ENCODE results near the gene TPSB2.

The TPSB2 gene

DNA sequence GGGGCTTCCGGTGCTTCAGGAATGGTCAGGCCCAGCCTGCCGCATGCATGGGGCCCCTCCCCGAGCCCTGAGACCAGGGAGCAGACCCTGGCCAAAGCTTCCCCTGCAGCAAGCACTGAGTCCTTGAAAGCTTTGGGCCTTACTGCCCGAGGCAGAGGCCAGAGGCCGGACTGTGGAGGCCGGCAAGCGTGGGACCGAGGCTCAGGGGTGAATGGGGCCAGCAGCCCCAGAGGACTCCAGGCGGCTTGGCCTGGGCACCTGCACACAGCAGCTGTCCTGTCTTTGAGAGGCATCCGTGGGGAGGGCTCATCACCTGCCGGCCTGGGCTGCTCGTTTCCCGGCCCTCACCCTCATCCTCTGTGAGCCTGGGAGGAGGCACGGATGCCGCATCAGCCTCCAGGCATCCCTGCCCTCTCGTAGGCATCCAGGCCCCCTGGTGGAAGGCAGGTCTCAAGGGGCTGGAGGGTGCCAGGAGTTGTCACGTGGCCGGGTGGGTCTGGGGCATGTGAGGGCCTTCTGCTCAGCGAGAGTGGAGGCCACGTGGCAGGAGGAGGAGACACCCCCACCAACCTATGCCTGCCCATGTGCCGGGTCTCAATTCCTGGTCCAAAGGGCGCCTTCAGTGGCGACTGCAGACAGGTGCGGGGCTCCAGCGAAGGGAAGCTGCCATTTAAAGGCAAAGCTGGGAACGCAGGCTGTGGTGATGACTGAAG, 45.7 kb downstream of the TPSB2 start:
- no peaks in the 10 kb centered on the region for H3K4me1 ChIP-seq (ENCODE audit: low read length)
- H3K4me2 ChIP-seq (ENCODE audit: low read length) = no peak overlapping the region
- H3K27ac ChIP-seq (ENCODE audit: low read length) = no peak overlapping the region
- H2AFZ ChIP-seq (ENCODE audit: low read depth, low read length) = no peak overlapping the region
- H3K79me2 ChIP-seq (ENCODE audit: low read length) = no peaks in the 10 kb centered on the region
- H3K9me3 ChIP-seq (ENCODE audit: insufficient read depth, low read length) = no peaks in the 10 kb centered on the region
- H3K9ac ChIP-seq (ENCODE audit: low read length) = no peak overlapping the region
- H3K36me3 ChIP-seq (replicated peaks; ENCODE audit: low read depth, low read length) = no peaks in the 10 kb centered on the region
- TF ChIP-seq, protein P1, sequence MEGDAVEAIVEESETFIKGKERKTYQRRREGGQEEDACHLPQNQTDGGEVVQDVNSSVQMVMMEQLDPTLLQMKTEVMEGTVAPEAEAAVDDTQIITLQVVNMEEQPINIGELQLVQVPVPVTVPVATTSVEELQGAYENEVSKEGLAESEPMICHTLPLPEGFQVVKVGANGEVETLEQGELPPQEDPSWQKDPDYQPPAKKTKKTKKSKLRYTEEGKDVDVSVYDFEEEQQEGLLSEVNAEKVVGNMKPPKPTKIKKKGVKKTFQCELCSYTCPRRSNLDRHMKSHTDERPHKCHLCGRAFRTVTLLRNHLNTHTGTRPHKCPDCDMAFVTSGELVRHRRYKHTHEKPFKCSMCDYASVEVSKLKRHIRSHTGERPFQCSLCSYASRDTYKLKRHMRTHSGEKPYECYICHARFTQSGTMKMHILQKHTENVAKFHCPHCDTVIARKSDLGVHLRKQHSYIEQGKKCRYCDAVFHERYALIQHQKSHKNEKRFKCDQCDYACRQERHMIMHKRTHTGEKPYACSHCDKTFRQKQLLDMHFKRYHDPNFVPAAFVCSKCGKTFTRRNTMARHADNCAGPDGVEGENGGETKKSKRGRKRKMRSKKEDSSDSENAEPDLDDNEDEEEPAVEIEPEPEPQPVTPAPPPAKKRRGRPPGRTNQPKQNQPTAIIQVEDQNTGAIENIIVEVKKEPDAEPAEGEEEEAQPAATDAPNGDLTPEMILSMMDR (IDR thresholded peaks at IDR 0.05; ENCODE audit: low read depth, low read length) = no peak
- no peak for TF ChIP-seq EZH2phosphoT487 (IDR thresholded peaks at IDR 0.05; ENCODE audit: low read depth)
- no peaks in the 10 kb centered on the region for H3K27me3 ChIP-seq (ENCODE audit: low read depth, low read length)
- H4K20me1 ChIP-seq (ENCODE audit: insufficient read depth, low read length) = 0 out of 2 replicates have a peak, but pooled peaks cover 5% of the 10 kb centered on the region
- H3K4me3 ChIP-seq (ENCODE audit: low read length) = no peak overlapping the region

DNA sequence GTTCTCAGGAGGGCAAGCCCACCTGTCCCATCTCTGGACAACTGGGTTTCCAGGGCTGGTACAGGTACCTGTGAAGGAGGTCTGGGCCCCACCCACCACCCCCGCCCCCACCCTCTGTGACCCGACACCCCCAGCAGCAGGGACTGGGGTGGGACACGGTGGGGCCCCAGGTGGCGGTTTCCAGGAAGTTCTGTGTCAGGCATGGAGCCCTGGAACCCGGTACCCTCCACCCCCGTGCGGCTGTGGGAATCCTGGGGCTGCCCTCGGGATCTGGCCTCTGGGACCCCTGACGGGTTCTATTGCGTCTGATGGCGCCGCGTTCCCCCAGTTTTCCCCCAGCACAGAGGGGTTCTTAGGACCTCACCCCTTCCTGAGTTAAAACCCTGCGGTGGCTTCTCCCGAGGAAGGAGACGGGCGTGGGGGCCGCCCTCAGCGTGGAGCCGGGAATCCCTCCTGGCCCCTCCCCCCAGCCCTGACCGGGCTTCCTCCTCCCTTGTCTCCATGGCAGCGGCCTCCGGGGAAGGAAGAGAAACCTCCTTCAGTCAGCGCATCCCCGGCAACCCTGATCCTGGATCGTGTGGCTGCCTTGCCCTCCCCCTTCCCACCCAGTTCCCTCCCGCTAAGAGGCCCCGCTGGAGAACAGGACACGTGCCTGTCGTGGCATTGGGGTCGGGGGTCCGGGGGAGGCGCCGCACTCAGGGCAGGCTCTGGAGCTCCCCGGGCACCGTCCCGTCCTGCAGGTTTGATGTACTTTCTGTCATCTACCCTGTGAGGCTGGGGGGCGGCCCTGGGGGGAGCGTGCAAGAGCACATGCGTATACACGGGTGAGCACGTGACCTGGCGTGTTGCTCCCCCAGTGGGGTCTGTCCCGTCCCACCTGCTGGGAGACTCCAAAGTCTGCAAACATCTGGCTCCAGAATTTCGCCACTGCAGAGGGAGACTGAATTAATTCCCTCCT, 46.8 kb downstream of the TPSB2 start:
- no peaks in the 10 kb centered on the region for H3K27me3 ChIP-seq (ENCODE audit: low read depth, low read length)
- no peak overlapping the region for H2AFZ ChIP-seq (ENCODE audit: low read depth, low read length)
- H3K4me3 ChIP-seq (ENCODE audit: low read length) = no peak overlapping the region
- TF ChIP-seq, protein P1 (IDR thresholded peaks at IDR 0.05; ENCODE audit: low read depth, low read length) = no peak
- TF ChIP-seq EZH2phosphoT487 (IDR thresholded peaks at IDR 0.05; ENCODE audit: low read depth) = no peak
- no peak overlapping the region for H3K9ac ChIP-seq (ENCODE audit: low read length)
- H3K79me2 ChIP-seq (ENCODE audit: low read length) = no peaks in the 10 kb centered on the region
- H3K4me1 ChIP-seq (ENCODE audit: low read length) = no peaks in the 10 kb centered on the region
- no peaks in the 10 kb centered on the region for H3K9me3 ChIP-seq (ENCODE audit: insufficient read depth, low read length)
- no peak overlapping the region for H3K27ac ChIP-seq (ENCODE audit: low read length)
- no peak overlapping the region for H3K4me2 ChIP-seq (ENCODE audit: low read length)
- H3K36me3 ChIP-seq (replicated peaks; ENCODE audit: low read depth, low read length) = no peaks in the 10 kb centered on the region
- H4K20me1 ChIP-seq (ENCODE audit: insufficient read depth, low read length) = no peaks in the 10 kb centered on the region

DNA sequence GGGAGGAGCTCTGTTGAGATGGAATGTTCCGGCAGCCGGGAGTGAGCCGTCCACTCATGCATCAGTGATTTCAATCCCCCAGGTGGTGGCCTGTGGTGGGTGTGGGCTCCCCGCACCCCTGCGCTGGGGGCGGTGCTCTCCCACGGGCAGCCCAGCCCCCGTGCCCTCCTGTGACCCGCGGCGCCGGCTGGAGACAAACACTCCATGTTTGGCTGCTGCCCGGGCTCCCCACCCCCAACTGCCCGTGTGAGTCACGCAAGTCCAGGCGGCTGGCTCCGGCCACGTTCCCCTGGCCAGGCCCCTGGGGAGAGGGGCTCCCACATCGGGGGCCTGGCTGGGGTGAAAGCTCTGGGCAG, 47.7 kb downstream of the TPSB2 start:
- Histone ChIP-seq H3K27ac (ENCODE audit: low read length) (no peak overlapping the region), H3K4me1 (ENCODE audit: low read length) (no peaks in the 10 kb centered on the region), H3K36me3 (replicated peaks; ENCODE audit: low read depth, low read length) (no peaks in the 10 kb centered on the region), H4K20me1 (ENCODE audit: insufficient read depth, low read length) (no peaks in the 10 kb centered on the region), H3K4me2 (ENCODE audit: low read length) (no peak overlapping the region), H2AFZ (ENCODE audit: low read depth, low read length) (no peak overlapping the region), H3K9ac (ENCODE audit: low read length) (no peak overlapping the region), H3K4me3 (ENCODE audit: low read length) (no peak overlapping the region), H3K79me2 (ENCODE audit: low read length) (no peaks in the 10 kb centered on the region), H3K27me3 (ENCODE audit: low read depth, low read length) (no peaks in the 10 kb centered on the region), H3K9me3 (ENCODE audit: insufficient read depth, low read length) (no peaks in the 10 kb centered on the region)
- no peak for TF ChIP-seq EZH2phosphoT487 (IDR thresholded peaks at IDR 0.05; ENCODE audit: low read depth)
- TF ChIP-seq, protein P1 (IDR thresholded peaks at IDR 0.05; ENCODE audit: low read depth, low read length) = no peak
